Measurements from ENCODE around the gene EIF2B5. TPM values are rescaled to one million over a fixed set of nuclear protein-coding genes. Genes with fewer than 3 reads are reported as not detected.

The EIF2B5 gene
- total RNA-seq, 1 donor, result 22.1 TPM

- H3K4me2 ChIP-seq (ENCODE audit: insufficient read depth, low read length), result no peak overlapping the region
- no peak overlapping the region for H2AFZ ChIP-seq (ENCODE audit: low read length)
- no peak overlapping the region for H3K4me3 ChIP-seq (ENCODE audit: insufficient read depth, low read length)
- H3K79me2 ChIP-seq (ENCODE audit: insufficient read depth, low read length), result peaks cover 19% of the 10 kb centered on the region
- H3K4me1 ChIP-seq (ENCODE audit: insufficient read depth, low read length), result no peaks in the 10 kb centered on the region
- H4K20me1 ChIP-seq (ENCODE audit: insufficient read depth, low read length), result peaks cover 15% of the 10 kb centered on the region
- no peak overlapping the region for H3K27ac ChIP-seq (ENCODE audit: low read depth, low read length)
- no peak for DNase-seq (ENCODE audit: insufficient read length, low spot score, missing footprints)
- peaks cover 73% of the 10 kb centered on the region for H3K36me3 ChIP-seq (ENCODE audit: insufficient read depth, low read length)
- TF ChIP-seq CTCF (IDR thresholded peaks at IDR 0.05; ENCODE audit: extremely low read depth, low read depth, low read length), result no peak
- H3K9me3 ChIP-seq (ENCODE audit: low read depth, low read length), result no peaks in the 10 kb centered on the region
- no peaks in the 10 kb centered on the region for H3K27me3 ChIP-seq (ENCODE audit: insufficient read depth, low read length)
These were observed 58.9 kb downstream of the EIF2B5 start for GRCh38 chr3:184193991-184194539.

Small RNA genes lying within 50 kb of the gene (small RNA-seq; reads per million reads assigned to genes)
- gene RF00019, result not detected

Other genes with a start within 250 kb of the EIF2B5 start
- 18.0 and 19.2 TPM in 2 replicates for gene ABCC5, start 117.5 kb upstream of the EIF2B5 start, total RNA-seq
- gene HTR3D, start 103.6 kb upstream of the EIF2B5 start, total RNA-seq, result not detected in 2 replicates
- not detected in 2 replicates for gene HTR3C, start 82.3 kb upstream of the EIF2B5 start, total RNA-seq
- gene HTR3E, start 38.3 kb upstream of the EIF2B5 start, total RNA-seq, result not detected in 2 replicates
- gene DVL3, start 20.0 kb downstream of the EIF2B5 start, total RNA-seq, result 51.6 and 60.4 TPM in 2 replicates
- gene AP2M1, start 39.5 kb downstream of the EIF2B5 start, total RNA-seq, result 375 and 427 TPM in 2 replicates
- 44.8 and 46.7 TPM in 2 replicates for gene ABCF3, start 50.8 kb downstream of the EIF2B5 start, total RNA-seq
- not detected in 2 replicates for gene VWA5B2, start 94.2 kb downstream of the EIF2B5 start, total RNA-seq
- 26.8 and 28.9 TPM in 2 replicates for gene ALG3, start 113.6 kb downstream of the EIF2B5 start, total RNA-seq
- gene EEF1AKMT4, start 114.3 kb downstream of the EIF2B5 start, total RNA-seq, result 2.7 and 3.3 TPM in 2 replicates
- not detected in 2 replicates for gene CAMK2N2, start 126.2 kb downstream of the EIF2B5 start, total RNA-seq
- not detected in 2 replicates for gene ECE2, start 140.7 kb downstream of the EIF2B5 start, total RNA-seq
- gene PSMD2, start 163.9 kb downstream of the EIF2B5 start, total RNA-seq, result 259 and 301 TPM in 2 replicates
- 215 and 245 TPM in 2 replicates for gene EIF4G1, start 179.2 kb downstream of the EIF2B5 start, total RNA-seq
- gene FAM131A, start 202.2 kb downstream of the EIF2B5 start, total RNA-seq, result 9.8 and 10.6 TPM in 2 replicates
- gene CLCN2, start 226.2 kb downstream of the EIF2B5 start, total RNA-seq, result 3.2 and 4.3 TPM in 2 replicates
- 47.4 and 61.2 TPM in 2 replicates for gene POLR2H, start 226.4 kb downstream of the EIF2B5 start, total RNA-seq
- gene THPO, start 242.8 kb downstream of the EIF2B5 start, total RNA-seq, result under 0.01 TPM in 1 of 2 replicates, not detected in the other
- 0.29 and 0.36 TPM in 2 replicates for gene CHRD, start 244.7 kb downstream of the EIF2B5 start, total RNA-seq